Loucy (cell line): ENCODE results near the gene ART3.

Experiments used
- EZH2phosphoT487 ChIP-seq: fragments of 200-600 bp; IDR thresholded peaks from 2 replicates; pipeline ENCODE4 v1.6.1; 2018; ENCODE audit warnings: antibody characterized with exemption, mild to moderate bottlenecking, moderate library complexity, borderline replicate concordance
- TF ChIP-seq, protein P1 (sequence below): fragments of 200-600 bp; sonication (generic); conservative IDR thresholded peaks from 2 replicates; pipeline ENCODE4 v1.5.1; 2014; ENCODE audit warnings: mild to moderate bottlenecking, antibody characterized with exemption, low read length

GRCh38 chr4:76106442-76106841 lies 31.9 kb downstream of the ART3 start:
- TF ChIP-seq, protein P1, sequence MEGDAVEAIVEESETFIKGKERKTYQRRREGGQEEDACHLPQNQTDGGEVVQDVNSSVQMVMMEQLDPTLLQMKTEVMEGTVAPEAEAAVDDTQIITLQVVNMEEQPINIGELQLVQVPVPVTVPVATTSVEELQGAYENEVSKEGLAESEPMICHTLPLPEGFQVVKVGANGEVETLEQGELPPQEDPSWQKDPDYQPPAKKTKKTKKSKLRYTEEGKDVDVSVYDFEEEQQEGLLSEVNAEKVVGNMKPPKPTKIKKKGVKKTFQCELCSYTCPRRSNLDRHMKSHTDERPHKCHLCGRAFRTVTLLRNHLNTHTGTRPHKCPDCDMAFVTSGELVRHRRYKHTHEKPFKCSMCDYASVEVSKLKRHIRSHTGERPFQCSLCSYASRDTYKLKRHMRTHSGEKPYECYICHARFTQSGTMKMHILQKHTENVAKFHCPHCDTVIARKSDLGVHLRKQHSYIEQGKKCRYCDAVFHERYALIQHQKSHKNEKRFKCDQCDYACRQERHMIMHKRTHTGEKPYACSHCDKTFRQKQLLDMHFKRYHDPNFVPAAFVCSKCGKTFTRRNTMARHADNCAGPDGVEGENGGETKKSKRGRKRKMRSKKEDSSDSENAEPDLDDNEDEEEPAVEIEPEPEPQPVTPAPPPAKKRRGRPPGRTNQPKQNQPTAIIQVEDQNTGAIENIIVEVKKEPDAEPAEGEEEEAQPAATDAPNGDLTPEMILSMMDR, result no peak
- no peak for TF ChIP-seq EZH2phosphoT487
